ENCODE data around the gene PHACTR3.

DNA sequence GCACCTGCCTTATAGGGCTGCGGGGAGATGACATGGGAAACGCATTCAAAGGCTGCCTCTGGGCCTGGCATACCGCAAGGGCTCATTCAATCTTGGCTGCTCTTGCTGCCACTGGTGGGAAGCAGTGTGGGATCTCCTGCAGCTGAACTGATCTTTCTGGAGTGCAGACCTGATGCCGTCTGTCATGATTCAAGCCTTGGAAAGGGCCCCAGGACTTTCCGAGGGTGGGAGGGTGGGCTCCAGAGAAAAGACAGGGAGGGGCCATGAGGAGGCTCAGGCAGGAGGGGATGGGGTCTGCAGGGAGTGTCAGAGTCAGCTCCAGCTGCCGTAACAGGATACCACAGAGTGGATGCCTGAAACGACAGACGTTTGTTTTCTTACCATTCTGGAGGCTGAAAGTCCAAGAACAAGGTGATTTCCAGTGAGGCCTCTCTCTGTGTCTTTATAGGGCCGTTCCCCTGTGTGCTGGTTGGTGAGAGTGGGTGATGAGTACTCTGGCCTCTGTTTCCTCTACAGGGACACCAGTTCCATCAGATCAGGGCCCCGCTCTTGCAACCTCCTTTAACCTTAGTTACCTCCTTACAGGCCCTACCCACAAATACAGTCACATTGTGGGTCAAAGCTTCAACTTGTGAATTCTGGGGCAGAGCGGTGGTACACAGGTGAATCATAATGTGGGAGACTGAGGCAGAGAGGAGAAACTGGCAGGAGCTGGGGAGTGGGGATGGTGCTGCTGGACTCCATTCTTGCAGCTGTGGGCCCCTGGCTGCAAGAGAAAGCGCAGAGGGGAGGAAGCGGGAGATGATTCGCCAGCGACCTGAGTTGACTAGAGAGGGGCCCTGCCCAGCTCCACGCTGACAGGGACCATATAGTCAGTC, 180.7 kb downstream of the PHACTR3 start:
- TF ChIP-seq POLR2AphosphoS5 (IDR thresholded peaks at IDR 0.05; ENCODE audit: low read depth, low read length), result no peak
- TF ChIP-seq, protein P1, sequence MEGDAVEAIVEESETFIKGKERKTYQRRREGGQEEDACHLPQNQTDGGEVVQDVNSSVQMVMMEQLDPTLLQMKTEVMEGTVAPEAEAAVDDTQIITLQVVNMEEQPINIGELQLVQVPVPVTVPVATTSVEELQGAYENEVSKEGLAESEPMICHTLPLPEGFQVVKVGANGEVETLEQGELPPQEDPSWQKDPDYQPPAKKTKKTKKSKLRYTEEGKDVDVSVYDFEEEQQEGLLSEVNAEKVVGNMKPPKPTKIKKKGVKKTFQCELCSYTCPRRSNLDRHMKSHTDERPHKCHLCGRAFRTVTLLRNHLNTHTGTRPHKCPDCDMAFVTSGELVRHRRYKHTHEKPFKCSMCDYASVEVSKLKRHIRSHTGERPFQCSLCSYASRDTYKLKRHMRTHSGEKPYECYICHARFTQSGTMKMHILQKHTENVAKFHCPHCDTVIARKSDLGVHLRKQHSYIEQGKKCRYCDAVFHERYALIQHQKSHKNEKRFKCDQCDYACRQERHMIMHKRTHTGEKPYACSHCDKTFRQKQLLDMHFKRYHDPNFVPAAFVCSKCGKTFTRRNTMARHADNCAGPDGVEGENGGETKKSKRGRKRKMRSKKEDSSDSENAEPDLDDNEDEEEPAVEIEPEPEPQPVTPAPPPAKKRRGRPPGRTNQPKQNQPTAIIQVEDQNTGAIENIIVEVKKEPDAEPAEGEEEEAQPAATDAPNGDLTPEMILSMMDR (IDR thresholded peaks at IDR 0.05), result no peak
- TF ChIP-seq TCF7L2 (IDR thresholded peaks at IDR 0.05; ENCODE audit: low read depth, low read length), result no peak
- TF ChIP-seq, protein P2, sequence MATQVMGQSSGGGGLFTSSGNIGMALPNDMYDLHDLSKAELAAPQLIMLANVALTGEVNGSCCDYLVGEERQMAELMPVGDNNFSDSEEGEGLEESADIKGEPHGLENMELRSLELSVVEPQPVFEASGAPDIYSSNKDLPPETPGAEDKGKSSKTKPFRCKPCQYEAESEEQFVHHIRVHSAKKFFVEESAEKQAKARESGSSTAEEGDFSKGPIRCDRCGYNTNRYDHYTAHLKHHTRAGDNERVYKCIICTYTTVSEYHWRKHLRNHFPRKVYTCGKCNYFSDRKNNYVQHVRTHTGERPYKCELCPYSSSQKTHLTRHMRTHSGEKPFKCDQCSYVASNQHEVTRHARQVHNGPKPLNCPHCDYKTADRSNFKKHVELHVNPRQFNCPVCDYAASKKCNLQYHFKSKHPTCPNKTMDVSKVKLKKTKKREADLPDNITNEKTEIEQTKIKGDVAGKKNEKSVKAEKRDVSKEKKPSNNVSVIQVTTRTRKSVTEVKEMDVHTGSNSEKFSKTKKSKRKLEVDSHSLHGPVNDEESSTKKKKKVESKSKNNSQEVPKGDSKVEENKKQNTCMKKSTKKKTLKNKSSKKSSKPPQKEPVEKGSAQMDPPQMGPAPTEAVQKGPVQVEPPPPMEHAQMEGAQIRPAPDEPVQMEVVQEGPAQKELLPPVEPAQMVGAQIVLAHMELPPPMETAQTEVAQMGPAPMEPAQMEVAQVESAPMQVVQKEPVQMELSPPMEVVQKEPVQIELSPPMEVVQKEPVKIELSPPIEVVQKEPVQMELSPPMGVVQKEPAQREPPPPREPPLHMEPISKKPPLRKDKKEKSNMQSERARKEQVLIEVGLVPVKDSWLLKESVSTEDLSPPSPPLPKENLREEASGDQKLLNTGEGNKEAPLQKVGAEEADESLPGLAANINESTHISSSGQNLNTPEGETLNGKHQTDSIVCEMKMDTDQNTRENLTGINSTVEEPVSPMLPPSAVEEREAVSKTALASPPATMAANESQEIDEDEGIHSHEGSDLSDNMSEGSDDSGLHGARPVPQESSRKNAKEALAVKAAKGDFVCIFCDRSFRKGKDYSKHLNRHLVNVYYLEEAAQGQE (IDR thresholded peaks at IDR 0.05; ENCODE audit: insufficient read depth in 1 of 2, low read depth in 2 of 2, low read length in 1 of 2), result no peak
- TF ChIP-seq SIN3A (IDR thresholded peaks at IDR 0.05; ENCODE audit: borderline replicate concordance, insufficient read depth, low read depth, low read length), result no peak
